Measurements from ENCODE around the gene NXPH4.

Gene NXPH4

DNA sequence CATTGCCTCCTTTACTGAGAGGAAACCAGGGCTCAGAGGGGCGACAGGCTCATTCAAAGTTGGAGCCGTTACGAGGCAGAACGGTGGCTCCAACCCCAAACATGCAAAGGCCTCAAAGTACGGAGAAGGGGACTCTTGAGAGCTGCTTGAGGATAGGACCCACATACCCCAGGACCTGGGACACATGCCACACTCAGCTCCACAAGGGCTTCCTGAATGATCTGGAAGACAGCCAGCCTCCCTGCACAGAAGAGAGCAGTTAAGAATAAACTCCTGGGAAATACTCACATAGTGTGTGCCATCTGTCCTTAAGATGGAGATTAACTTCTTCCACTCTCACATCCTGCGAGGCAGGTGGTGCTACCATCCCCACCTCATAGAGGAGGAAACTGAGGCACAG is 26.6 kb upstream of the NXPH4 start:
- H3K36me3 ChIP-seq: peaks cover 96 to 100% (median 100%) of the 10 kb centered on the region in 3 donors
- DNase-seq: no peak
- no peak overlapping the region for H3K27ac ChIP-seq
- no peaks in the 10 kb centered on the region for H3K27me3 ChIP-seq
- TF ChIP-seq, protein P1, sequence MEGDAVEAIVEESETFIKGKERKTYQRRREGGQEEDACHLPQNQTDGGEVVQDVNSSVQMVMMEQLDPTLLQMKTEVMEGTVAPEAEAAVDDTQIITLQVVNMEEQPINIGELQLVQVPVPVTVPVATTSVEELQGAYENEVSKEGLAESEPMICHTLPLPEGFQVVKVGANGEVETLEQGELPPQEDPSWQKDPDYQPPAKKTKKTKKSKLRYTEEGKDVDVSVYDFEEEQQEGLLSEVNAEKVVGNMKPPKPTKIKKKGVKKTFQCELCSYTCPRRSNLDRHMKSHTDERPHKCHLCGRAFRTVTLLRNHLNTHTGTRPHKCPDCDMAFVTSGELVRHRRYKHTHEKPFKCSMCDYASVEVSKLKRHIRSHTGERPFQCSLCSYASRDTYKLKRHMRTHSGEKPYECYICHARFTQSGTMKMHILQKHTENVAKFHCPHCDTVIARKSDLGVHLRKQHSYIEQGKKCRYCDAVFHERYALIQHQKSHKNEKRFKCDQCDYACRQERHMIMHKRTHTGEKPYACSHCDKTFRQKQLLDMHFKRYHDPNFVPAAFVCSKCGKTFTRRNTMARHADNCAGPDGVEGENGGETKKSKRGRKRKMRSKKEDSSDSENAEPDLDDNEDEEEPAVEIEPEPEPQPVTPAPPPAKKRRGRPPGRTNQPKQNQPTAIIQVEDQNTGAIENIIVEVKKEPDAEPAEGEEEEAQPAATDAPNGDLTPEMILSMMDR (IDR thresholded peaks at IDR 0.05): no peak
- no peak overlapping the region for H3K4me3 ChIP-seq
- H3K4me1 ChIP-seq: no peaks in the 10 kb centered on the region
- H3K9me3 ChIP-seq: no peaks in the 10 kb centered on the region
- intact Hi-C loops (cut with DNase I; ENCODE audit: low total_unique reads): no loop called here

DNA sequence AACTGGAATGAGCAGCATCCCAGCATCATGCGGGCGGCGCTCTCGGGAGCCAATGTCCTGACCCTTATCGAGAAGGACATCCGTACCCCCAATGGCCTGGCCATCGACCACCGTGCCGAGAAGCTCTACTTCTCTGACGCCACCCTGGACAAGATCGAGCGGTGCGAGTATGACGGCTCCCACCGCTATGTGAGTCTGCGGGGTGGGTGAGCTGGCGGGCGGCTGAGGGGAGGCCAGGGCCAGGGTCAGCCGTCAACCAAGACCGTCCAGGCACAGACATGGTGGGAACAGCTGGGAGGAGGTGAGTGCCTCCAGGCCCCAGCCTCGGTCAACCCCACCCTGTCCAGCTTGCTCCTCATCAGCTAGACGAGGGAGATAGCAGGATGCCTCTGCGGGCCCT is 25.8 kb upstream of the NXPH4 start:
- Histone ChIP-seq H3K36me3 (peaks cover 96 to 100% (median 100%) of the 10 kb centered on the region in 3 donors), H3K27ac (no peak overlapping the region), H3K4me3 (no peak overlapping the region), H3K4me1 (no peaks in the 10 kb centered on the region), H3K9me3 (no peaks in the 10 kb centered on the region), H3K27me3 (no peaks in the 10 kb centered on the region)
- TF ChIP-seq, protein P1 (IDR thresholded peaks at IDR 0.05): no peak
- intact Hi-C loops (cut with DNase I; ENCODE audit: low total_unique reads): no loop called here
- no peak for DNase-seq

DNA sequence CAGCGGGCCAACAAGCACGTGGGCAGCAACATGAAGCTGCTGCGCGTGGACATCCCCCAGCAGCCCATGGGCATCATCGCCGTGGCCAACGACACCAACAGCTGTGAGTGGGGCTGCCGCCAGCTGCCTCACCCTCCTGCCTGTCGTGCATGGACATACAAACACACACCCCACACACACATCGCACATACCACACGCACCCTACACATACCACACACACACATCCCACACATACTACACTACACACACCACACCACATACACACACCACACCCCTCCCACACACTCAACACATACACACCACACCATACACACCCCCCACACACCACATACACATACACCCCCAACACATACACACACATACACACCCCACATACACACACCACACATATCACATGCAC is 25.2 kb upstream of the NXPH4 start:
- no peak for DNase-seq
- H3K27ac ChIP-seq: no peak overlapping the region
- TF ChIP-seq, protein P1 (IDR thresholded peaks at IDR 0.05): no peak
- peaks cover 96 to 100% (median 100%) of the 10 kb centered on the region in 3 donors for H3K36me3 ChIP-seq
- H3K9me3 ChIP-seq: no peaks in the 10 kb centered on the region
- no peaks in the 10 kb centered on the region for H3K27me3 ChIP-seq
- intact Hi-C loops (cut with DNase I; ENCODE audit: low total_unique reads): no loop called here
- H3K4me1 ChIP-seq: no peaks in the 10 kb centered on the region
- H3K4me3 ChIP-seq: no peak overlapping the region

DNA sequence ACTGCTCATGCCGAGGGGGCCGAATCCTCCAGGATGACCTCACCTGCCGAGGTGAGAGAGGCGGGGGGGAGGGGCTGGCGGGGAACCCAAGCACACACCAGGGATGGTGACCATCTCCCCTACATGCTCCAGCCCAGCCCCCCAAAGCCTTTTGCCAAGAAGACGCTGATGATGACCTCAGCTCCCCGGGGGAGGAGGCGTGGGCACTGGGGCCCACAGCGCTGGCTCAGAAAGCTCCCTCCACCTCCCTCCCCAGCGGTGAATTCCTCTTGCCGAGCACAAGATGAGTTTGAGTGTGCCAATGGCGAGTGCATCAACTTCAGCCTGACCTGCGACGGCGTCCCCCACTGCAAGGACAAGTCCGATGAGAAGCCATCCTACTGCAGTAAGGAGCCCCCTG is 23.7 kb upstream of the NXPH4 start:
- Histone ChIP-seq H3K4me3 (no peak overlapping the region), H3K36me3 (peaks cover 97 to 100% (median 100%) of the 10 kb centered on the region in 3 donors), H3K27me3 (no peaks in the 10 kb centered on the region), H3K27ac (no peak overlapping the region), H3K9me3 (no peaks in the 10 kb centered on the region), H3K4me1 (no peaks in the 10 kb centered on the region)
- TF ChIP-seq, protein P1 (IDR thresholded peaks at IDR 0.05): no peak
- intact Hi-C loops (cut with DNase I; ENCODE audit: low total_unique reads): no loop called here
- DNase-seq: no peak

DNA sequence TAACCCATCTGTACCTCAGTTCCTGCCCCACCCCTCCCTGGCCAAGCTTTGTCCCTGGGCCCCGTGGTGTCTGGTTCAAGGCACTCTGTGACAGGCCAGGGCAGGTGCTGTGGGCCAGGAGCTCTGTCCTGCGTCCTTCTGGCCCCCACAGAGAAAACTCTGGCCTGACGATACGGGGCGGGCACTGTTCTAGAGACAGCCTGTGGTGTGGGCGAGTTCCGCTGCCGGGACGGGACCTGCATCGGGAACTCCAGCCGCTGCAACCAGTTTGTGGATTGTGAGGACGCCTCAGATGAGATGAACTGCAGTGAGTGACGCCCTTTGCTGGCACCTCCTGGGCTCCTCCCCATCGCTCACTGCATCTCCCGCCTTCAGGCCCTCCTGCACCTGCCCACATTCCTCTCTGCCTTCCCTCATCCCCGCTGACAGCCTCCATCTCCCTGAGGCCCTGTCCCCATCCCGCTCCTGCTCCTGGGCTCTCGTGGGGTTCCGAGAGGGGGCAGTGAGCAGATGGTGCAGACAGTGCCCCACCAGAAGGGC is 22.8 kb upstream of the NXPH4 start:
- Histone ChIP-seq H3K27ac (no peak overlapping the region), H3K36me3 (peaks cover 99 to 100% (median 100%) of the 10 kb centered on the region in 3 donors), H3K9me3 (no peaks in the 10 kb centered on the region), H3K4me3 (no peak overlapping the region), H3K27me3 (no peaks in the 10 kb centered on the region), H3K4me1 (no peaks in the 10 kb centered on the region)
- intact Hi-C loops (cut with DNase I; ENCODE audit: low total_unique reads): no loop called here
- DNase-seq: no peak
- TF ChIP-seq, protein P1 (IDR thresholded peaks at IDR 0.05): no peak

DNA sequence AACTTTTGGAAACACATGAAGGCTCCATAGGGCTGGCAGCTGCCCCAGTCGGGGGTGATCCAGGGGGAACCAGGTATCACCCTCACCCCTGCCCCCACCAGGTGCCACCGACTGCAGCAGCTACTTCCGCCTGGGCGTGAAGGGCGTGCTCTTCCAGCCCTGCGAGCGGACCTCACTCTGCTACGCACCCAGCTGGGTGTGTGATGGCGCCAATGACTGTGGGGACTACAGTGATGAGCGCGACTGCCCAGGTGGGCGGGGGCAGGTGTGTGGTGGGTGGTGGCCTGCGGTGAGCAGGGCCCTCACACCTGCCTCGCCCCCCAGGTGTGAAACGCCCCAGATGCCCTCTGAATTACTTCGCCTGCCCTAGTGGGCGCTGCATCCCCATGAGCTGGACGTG is 22.3 kb upstream of the NXPH4 start:
- H3K4me1 ChIP-seq: no peaks in the 10 kb centered on the region
- intact Hi-C loops (cut with DNase I; ENCODE audit: low total_unique reads): no loop called here
- H3K4me3 ChIP-seq: no peak overlapping the region
- no peak for DNase-seq
- TF ChIP-seq, protein P1 (IDR thresholded peaks at IDR 0.05): no peak
- no peaks in the 10 kb centered on the region for H3K27me3 ChIP-seq
- H3K9me3 ChIP-seq: no peaks in the 10 kb centered on the region
- H3K27ac ChIP-seq: no peak overlapping the region
- peaks cover 99 to 100% (median 100%) of the 10 kb centered on the region in 3 donors for H3K36me3 ChIP-seq
